Measurements from ENCODE around the gene HAUS6. TPM values are rescaled to one million over a fixed set of nuclear protein-coding genes. Genes with fewer than 3 reads are reported as not detected.
A peak's percentile ranks its signal among the peaks of the same experiment; 100 is the strongest.
"Not testable (repeated sequence)": the region's sequence is repeated elsewhere in the genome, so short reads cannot be mapped to it uniquely, and the experiment has no call there.

The HAUS6 gene
- total RNA-seq, 1 donor: 23.5 TPM

DNA sequence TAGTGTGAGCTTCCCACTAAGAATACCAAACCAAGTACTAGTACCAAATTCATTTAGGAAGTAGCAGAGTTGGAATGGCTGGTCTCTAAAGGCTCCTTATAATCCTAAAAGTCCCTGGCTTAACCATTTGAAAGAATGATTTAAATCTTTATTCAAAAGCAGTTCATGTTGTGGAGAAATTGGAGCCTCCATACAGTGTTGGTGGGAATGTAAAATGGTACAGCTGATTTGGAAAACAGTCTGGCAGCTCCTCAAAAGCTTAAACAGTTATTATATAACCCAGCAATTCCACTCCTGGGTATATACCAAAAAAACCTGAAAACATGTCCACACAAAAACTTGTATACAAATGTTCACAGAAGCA lies 21.7 kb upstream of the HAUS6 start:
- Histone ChIP-seq H3K4me1 (ENCODE audit: insufficient read depth, low read length) (peaks cover 48% of the 10 kb centered on the region), H3K4me3 (ENCODE audit: low read length) (no peak overlapping the region), H3K27me3 (ENCODE audit: insufficient read depth, low read length) (no peaks in the 10 kb centered on the region), H3K9me3 (ENCODE audit: low read depth, low read length) (no peaks in the 10 kb centered on the region)

- Histone ChIP-seq H3K9me3 (ENCODE audit: low read depth, low read length) (no peaks in the 10 kb centered on the region), H3K4me1 (ENCODE audit: insufficient read depth, low read length) (peaks cover 47% of the 10 kb centered on the region), H3K27me3 (ENCODE audit: insufficient read depth, low read length) (no peaks in the 10 kb centered on the region), H3K4me3 (ENCODE audit: low read length) (no peak overlapping the region)
These were observed 19.9 kb upstream of the HAUS6 start for GRCh38 chr9:19122490-19123042.

DNA sequence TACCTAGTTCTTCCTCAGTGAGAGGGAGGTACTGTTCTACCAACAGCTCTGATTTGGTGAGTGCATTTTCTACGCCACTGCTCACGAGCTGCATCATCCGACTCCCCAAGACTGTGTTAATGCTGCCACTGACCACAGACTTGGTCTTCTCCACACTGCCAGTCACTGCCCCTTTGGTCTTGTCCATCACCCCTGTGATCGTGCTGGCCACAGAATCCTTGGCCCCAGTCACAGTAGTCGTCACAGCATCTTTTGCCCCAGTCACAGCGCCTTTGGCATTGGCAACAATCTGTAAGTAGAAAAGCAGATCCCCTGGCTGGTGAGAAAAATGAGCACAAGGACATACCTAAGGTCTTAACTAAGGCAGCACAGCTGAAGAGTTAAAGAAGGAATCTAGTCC lies 18.2 kb upstream of the HAUS6 start:
- peaks cover 41% of the 10 kb centered on the region for H3K4me1 ChIP-seq (ENCODE audit: insufficient read depth, low read length)
- no peak overlapping the region for H3K4me3 ChIP-seq (ENCODE audit: low read length)
- H3K9me3 ChIP-seq (ENCODE audit: low read depth, low read length): no peaks in the 10 kb centered on the region
- H3K27me3 ChIP-seq (ENCODE audit: insufficient read depth, low read length): no peaks in the 10 kb centered on the region

- H3K27me3 ChIP-seq (ENCODE audit: insufficient read depth, low read length): no peaks in the 10 kb centered on the region
- peaks cover 33% of the 10 kb centered on the region for H3K4me1 ChIP-seq (ENCODE audit: insufficient read depth, low read length)
- no peaks in the 10 kb centered on the region for H3K9me3 ChIP-seq (ENCODE audit: low read depth, low read length)
- no peak overlapping the region for H3K4me3 ChIP-seq (ENCODE audit: low read length)
These were observed 17.2 kb upstream of the HAUS6 start for GRCh38 chr9:19119801-19120440.

- H3K4me3 ChIP-seq (ENCODE audit: low read length): no peak overlapping the region
- H3K9me3 ChIP-seq (ENCODE audit: low read depth, low read length): no peaks in the 10 kb centered on the region
- peaks cover 30% of the 10 kb centered on the region for H3K4me1 ChIP-seq (ENCODE audit: insufficient read depth, low read length)
- H3K27me3 ChIP-seq (ENCODE audit: insufficient read depth, low read length): no peaks in the 10 kb centered on the region
These were observed 16.5 kb upstream of the HAUS6 start for GRCh38 chr9:19119246-19119645.

GRCh38 chr9:19117039-19117716 lies 14.5 kb upstream of the HAUS6 start:
- Histone ChIP-seq H3K4me3 (ENCODE audit: low read length) (no peak overlapping the region), H3K9me3 (ENCODE audit: low read depth, low read length) (no peaks in the 10 kb centered on the region), H3K27me3 (ENCODE audit: insufficient read depth, low read length) (no peaks in the 10 kb centered on the region), H3K4me1 (ENCODE audit: insufficient read depth, low read length) (peaks cover 24% of the 10 kb centered on the region)

- Histone ChIP-seq H3K4me1 (ENCODE audit: insufficient read depth, low read length) (peaks cover 24% of the 10 kb centered on the region), H3K9me3 (ENCODE audit: low read depth, low read length) (no peaks in the 10 kb centered on the region), H3K27me3 (ENCODE audit: insufficient read depth, low read length) (no peaks in the 10 kb centered on the region), H3K4me3 (ENCODE audit: low read length) (no peak overlapping the region)
These were observed 13.5 kb upstream of the HAUS6 start for GRCh38 chr9:19116107-19116790.

DNA sequence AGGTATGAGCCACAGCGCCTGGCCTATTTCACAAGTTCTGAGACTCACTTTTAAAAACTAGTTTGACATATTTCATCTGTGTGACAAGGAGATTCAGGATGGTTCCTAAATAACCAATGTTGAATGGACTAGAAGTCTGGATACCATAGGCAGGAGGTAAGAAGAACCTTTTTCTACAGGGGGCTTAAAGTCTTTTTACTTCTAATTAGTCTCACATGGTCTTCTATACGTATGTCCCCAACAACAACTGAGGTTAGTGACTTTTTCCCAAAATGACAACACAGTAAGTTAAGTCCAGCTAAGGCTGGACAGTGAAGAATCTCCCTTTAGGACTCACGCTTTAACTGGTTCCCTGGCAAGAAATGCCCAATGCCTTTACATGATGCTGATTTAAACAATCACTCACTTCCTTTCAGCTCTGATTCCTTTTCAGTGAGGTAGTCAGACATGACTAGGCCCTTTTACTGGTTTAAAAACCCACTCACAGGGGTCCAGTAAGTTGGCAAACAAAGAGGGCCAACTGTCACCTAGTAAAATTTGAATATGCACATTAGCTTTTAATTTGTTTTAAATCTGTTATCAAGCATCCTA lies 12.1 kb upstream of the HAUS6 start:
- no peaks in the 10 kb centered on the region for H3K9me3 ChIP-seq (ENCODE audit: low read depth, low read length)
- no peaks in the 10 kb centered on the region for H3K27me3 ChIP-seq (ENCODE audit: insufficient read depth, low read length)
- H3K4me1 ChIP-seq (ENCODE audit: insufficient read depth, low read length): peaks cover 24% of the 10 kb centered on the region
- H3K4me3 ChIP-seq (ENCODE audit: low read length): no peak overlapping the region

GRCh38 chr9:19113964-19114679 lies 11.4 kb upstream of the HAUS6 start:
- Histone ChIP-seq H3K27me3 (ENCODE audit: insufficient read depth, low read length) (no peaks in the 10 kb centered on the region), H3K4me1 (ENCODE audit: insufficient read depth, low read length) (peaks cover 18% of the 10 kb centered on the region), H3K4me3 (ENCODE audit: low read length) (no peak overlapping the region)

DNA sequence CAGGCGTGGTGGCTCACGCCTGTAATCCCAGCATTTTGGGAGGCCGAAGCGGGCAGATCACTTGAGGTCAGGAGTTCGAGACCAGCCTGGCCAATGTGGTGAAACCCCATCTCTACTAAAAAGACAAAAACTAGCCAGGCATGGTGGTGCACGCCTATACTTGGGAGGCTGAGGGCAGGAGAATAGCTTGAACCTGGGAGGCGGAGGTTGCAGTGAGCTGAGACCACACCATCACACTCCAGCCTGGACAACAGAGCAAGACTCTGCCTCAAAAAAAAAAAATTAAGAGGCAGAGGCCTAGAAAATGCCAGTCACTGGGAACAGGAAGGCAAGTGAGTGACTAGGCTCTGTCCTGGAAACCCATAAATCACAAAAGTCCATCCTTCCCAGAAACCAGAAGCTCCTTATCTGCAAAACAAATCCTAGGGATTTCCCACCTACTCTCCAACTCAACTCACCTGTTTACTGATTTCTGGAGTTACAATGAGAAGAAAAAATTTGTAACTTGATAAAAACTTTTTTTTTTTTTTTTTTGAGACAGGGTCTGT lies 10.4 kb upstream of the HAUS6 start:
- not testable (repeated sequence) for H3K9me3 ChIP-seq (ENCODE audit: low read depth, low read length); H3K4me1 ChIP-seq (ENCODE audit: insufficient read depth, low read length); H3K4me3 ChIP-seq (ENCODE audit: low read length); H3K27me3 ChIP-seq (ENCODE audit: insufficient read depth, low read length)

More at GRCh38 chr9:19113964-19114679, 11.4 kb upstream of the HAUS6 start:
- H3K9me3 ChIP-seq (ENCODE audit: low read depth, low read length): no peaks in the 10 kb centered on the region

- no peak overlapping the region for H3K4me3 ChIP-seq (ENCODE audit: low read length)
- H3K9me3 ChIP-seq (ENCODE audit: low read depth, low read length): no peaks in the 10 kb centered on the region
- no peaks in the 10 kb centered on the region for H3K27me3 ChIP-seq (ENCODE audit: insufficient read depth, low read length)
- peaks cover 5% of the 10 kb centered on the region for H3K4me1 ChIP-seq (ENCODE audit: insufficient read depth, low read length)
These were observed 5.3 kb upstream of the HAUS6 start for GRCh38 chr9:19108038-19108437.

- Histone ChIP-seq H3K4me3 (ENCODE audit: low read length) (no peak overlapping the region), H3K4me1 (ENCODE audit: insufficient read depth, low read length) (peaks cover 23% of the 10 kb centered on the region), H3K9me3 (ENCODE audit: low read depth, low read length) (no peaks in the 10 kb centered on the region), H3K27me3 (ENCODE audit: insufficient read depth, low read length) (no peaks in the 10 kb centered on the region)
These were observed 2.0 kb upstream of the HAUS6 start for GRCh38 chr9:19104515-19105282.

GRCh38 chr9:19102181-19102630 lies 498 bp downstream of the HAUS6 start:
- Histone ChIP-seq H3K27me3 (ENCODE audit: insufficient read depth, low read length) (no peaks in the 10 kb centered on the region), H3K9me3 (ENCODE audit: low read depth, low read length) (no peaks in the 10 kb centered on the region), H3K4me3 (ENCODE audit: low read length) (peak overlapping the region; percentile 70), H3K4me1 (ENCODE audit: insufficient read depth, low read length) (peaks cover 25% of the 10 kb centered on the region)

DNA sequence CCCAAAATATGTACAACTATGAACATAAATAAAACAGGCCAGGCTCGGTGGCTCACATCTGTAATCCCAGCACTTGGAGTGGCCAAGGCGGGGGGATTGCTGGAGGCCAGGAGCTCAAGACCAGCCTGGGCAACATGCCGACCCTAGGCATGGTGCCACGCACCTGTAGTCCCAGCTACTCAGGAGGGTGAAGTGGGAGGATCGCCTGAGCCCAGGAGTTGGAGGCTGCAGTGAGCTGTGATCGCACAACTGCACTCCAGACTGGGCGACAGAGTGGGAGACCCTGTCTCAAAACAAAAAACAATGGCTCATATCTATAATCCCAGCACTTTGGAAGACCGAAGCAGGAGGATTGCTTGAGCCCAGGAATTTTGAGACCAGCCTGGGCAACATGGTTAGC lies 1.5 kb downstream of the HAUS6 start:
- Histone ChIP-seq H3K27me3 (ENCODE audit: insufficient read depth, low read length) (no peaks in the 10 kb centered on the region), H3K4me3 (ENCODE audit: low read length) (no peak overlapping the region)

More for the DNA sequence above, 1.5 kb downstream of the HAUS6 start:
- Histone ChIP-seq H3K4me1 (ENCODE audit: insufficient read depth, low read length) (peaks cover 25% of the 10 kb centered on the region), H3K9me3 (ENCODE audit: low read depth, low read length) (no peaks in the 10 kb centered on the region)

Data from mononuclear cell (primary cell).